ENCODE data around the gene DPP9. TPM values are rescaled to one million over a fixed set of nuclear protein-coding genes. Genes with fewer than 3 reads are reported as not detected.

The DPP9 gene
- total and polyA plus RNA-seq, 2 of the 13 experiments (the other 11 are each of a cell fraction or from before 2014, with no cell fraction given): 8.4 to 25.8 TPM

- TF ChIP-seq E2F1 (CRISPR knock-in tag; IDR thresholded peaks at IDR 0.05): no peak
- no peak for TF ChIP-seq TBP (CRISPR knock-in tag; IDR thresholded peaks at IDR 0.05)
- TF ChIP-seq NKX3-1 (CRISPR knock-in tag; IDR thresholded peaks at IDR 0.05): no peak
- no peak for TF ChIP-seq CENPT (CRISPR knock-in tag; IDR thresholded peaks at IDR 0.05; ENCODE audit: low read depth)
- TF ChIP-seq ESRRA (CRISPR knock-in tag; IDR thresholded peaks at IDR 0.05; ENCODE audit: low read depth): peak; percentile 29; the same call in 1 of the 2 replicates
- TF ChIP-seq NCOA2 (CRISPR knock-in tag; IDR thresholded peaks at IDR 0.05): 0 out of 2 replicates have a peak, but pooled peaks have one; percentile 5
- TF ChIP-seq HDAC6 (IDR thresholded peaks at IDR 0.05; ENCODE audit: low read depth, low read length): no peak
- no peak for TF ChIP-seq ZNF547 (CRISPR knock-in tag; IDR thresholded peaks at IDR 0.05)
- no peak; the same call in 1 of the 2 replicates for TF ChIP-seq ZNF770 (CRISPR knock-in tag; IDR thresholded peaks at IDR 0.05)
- TF ChIP-seq ZNF256 (CRISPR knock-in tag; conservative IDR thresholded peaks at IDR 0.05): no peak
- no peak for TF ChIP-seq ZNF276 (CRISPR knock-in tag; IDR thresholded peaks at IDR 0.05; ENCODE audit: low read depth)
- no peak for TF ChIP-seq MED13 (CRISPR knock-in tag; IDR thresholded peaks at IDR 0.05)
- TF ChIP-seq ZNF564 (CRISPR knock-in tag; IDR thresholded peaks at IDR 0.05): 0 out of 2 replicates have a peak, but pooled peaks have one; percentile 31
- no peak for TF ChIP-seq ZNF446 (CRISPR knock-in tag; IDR thresholded peaks at IDR 0.05)
- no peak for TF ChIP-seq ZNF781 (CRISPR knock-in tag; IDR thresholded peaks at IDR 0.05; ENCODE audit: borderline replicate concordance, not compliant biosample characterization)
- no peak for TF ChIP-seq ZXDC (CRISPR knock-in tag; IDR thresholded peaks at IDR 0.05)
- no peak for TF ChIP-seq ZNF746 (CRISPR knock-in tag; IDR thresholded peaks at IDR 0.05)
Observed at GRCh38 chr19:4635754-4636116, 87.9 kb downstream of the DPP9 start (continued).
